HG03571 (cell line): ENCODE measurements around the gene TRPM2.
"Not testable (repeated sequence)": the region's sequence is repeated elsewhere in the genome, so short reads cannot be mapped to it uniquely, and the experiment has no call there.

ENCODE experiments used
- ATAC-seq: cut with Tn5 transposase; IDR thresholded peaks from one replicate; pipeline ENCODE4 v1.9.1; 2021; ENCODE audit not compliant: unreplicated experiment

The TRPM2 gene

GRCh38 chr21:44477131-44477530 is 123.7 kb downstream of the TRPM2 start:
- ATAC-seq: no peak

GRCh38 chr21:44477712-44478111 is 124.3 kb downstream of the TRPM2 start:
- no peak for ATAC-seq

GRCh38 chr21:44478124-44478800 is 124.8 kb downstream of the TRPM2 start:
- ATAC-seq: no peak

- no peak for ATAC-seq
Observed at GRCh38 chr21:44478801-44479167, 125.4 kb downstream of the TRPM2 start.

GRCh38 chr21:44479556-44480199 is 126.3 kb downstream of the TRPM2 start:
- not testable (repeated sequence) for ATAC-seq

GRCh38 chr21:44480200-44481053 is 127.0 kb downstream of the TRPM2 start:
- no peak for ATAC-seq

GRCh38 chr21:44482581-44483287 is 129.3 kb downstream of the TRPM2 start:
- ATAC-seq: no peak

GRCh38 chr21:44483288-44484237 is 130.1 kb downstream of the TRPM2 start:
- no peak for ATAC-seq

GRCh38 chr21:44484498-44485253 is 131.3 kb downstream of the TRPM2 start:
- no peak for ATAC-seq

- ATAC-seq: no peak
Observed at GRCh38 chr21:44485254-44485793, 131.9 kb downstream of the TRPM2 start.

- ATAC-seq: no peak
Observed at GRCh38 chr21:44485796-44486195, 132.4 kb downstream of the TRPM2 start.

- ATAC-seq: no peak
Observed at GRCh38 chr21:44486302-44486701, 132.9 kb downstream of the TRPM2 start.

GRCh38 chr21:44487831-44488230 is 134.4 kb downstream of the TRPM2 start:
- no peak for ATAC-seq

- ATAC-seq: no peak
Observed at GRCh38 chr21:44489962-44490361, 136.5 kb downstream of the TRPM2 start.

GRCh38 chr21:44490405-44490804 is 137.0 kb downstream of the TRPM2 start:
- no peak for ATAC-seq

GRCh38 chr21:44490816-44491215 is 137.4 kb downstream of the TRPM2 start:
- no peak for ATAC-seq
